GM19463 (cell line): ENCODE data around the gene FGGY.
"Not testable (repeated sequence)": the region's sequence is repeated elsewhere in the genome, so short reads cannot be mapped to it uniquely, and the experiment has no call there.

Experiments
- ATAC-seq: cut with Tn5 transposase; IDR thresholded peaks from one replicate; pipeline ENCODE4 v1.9.1; 2021; ENCODE audit warnings: mild to moderate bottlenecking, moderate library complexity; ENCODE audit not compliant: unreplicated experiment

FGGY gene

DNA sequence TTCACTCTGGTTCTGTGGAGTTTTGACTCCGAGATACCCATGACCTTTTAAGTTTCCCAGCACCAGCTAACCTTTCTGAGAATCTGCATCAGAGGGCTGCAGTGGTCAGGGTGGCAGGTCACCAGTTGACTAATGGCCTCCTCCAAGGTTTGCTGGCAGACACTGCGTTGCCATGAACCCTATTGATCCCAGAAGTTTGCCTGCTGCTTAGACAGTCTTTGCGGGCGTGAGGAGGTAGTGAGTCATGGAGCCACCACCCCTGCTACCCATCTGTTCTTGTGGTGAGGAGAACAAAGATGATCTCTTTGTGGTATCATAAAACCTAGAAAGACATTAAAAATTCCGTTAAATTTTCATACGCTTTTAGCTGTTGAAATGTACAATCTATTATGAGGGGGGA is 180.4 kb downstream of the FGGY start:
- no peak for ATAC-seq

DNA sequence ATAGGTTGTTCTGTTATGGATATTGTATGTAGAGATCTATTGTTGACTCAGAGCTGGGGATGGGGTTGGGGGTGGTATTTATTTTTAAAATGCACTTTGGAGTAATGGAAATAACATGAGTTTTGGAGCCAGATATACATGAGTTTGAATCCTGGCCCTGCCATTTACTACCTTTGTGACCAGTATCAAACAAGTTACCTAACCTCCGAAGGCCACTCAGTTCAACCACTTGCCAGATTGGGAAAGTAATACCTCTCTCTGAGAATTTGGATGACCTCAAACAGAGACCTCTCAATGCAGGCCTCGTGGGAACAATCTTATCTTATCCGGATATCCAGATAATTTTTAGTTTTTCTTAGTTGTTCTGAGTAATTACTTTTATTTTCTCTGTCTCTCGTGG is 181.0 kb downstream of the FGGY start:
- no peak for ATAC-seq

DNA sequence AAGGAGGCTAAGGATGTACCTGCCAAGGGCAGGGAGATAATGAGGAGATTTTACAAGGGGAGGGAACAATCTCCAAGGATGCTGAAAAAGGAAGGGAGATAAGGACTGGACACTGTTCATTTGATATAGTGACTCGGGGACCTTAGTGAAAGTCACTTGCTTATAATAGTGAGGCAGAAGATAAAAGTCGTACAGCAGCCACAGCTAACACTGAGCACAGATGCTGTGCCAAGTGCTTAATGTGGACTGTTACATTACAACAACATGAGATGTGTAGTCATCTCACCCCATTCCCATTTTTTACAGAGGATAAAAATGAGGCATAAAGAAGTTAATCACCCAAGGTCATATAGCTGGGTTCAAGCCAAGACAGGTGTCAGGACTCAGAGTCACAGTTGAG is 181.9 kb downstream of the FGGY start:
- ATAC-seq: no peak

DNA sequence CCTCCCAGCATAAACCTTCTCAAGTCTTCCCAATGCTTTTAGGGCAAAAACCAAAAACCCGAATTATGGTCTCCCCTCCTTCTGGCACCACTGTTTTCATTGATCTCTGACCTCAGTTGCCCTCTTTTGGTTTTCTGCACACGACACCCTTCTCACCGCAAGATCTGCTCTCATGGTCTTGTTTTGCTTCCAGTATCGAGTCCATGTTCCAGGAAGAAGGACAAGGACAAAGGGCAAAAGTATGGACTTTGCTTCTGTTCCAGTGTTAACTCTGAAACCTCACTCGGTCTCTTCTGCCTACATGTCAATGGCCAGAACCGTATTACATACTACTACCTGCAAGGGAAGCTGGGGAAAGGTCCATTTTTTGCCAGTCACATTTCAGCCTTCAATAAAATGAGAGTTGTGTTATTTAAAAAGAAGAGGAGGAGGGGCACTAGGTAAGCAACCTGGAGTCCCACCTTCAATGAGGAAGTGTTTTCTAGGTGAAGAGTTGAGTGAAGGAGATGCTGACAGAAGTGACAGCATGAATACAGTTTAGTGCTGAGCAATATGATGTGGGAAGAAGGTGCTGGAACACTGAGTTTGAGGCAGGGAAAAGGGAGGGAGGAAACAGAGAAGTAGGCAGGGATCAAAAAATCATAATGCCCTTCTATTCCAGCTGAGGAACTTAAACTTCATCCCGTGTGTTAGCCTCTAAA is 183.4 kb downstream of the FGGY start:
- no peak for ATAC-seq

DNA sequence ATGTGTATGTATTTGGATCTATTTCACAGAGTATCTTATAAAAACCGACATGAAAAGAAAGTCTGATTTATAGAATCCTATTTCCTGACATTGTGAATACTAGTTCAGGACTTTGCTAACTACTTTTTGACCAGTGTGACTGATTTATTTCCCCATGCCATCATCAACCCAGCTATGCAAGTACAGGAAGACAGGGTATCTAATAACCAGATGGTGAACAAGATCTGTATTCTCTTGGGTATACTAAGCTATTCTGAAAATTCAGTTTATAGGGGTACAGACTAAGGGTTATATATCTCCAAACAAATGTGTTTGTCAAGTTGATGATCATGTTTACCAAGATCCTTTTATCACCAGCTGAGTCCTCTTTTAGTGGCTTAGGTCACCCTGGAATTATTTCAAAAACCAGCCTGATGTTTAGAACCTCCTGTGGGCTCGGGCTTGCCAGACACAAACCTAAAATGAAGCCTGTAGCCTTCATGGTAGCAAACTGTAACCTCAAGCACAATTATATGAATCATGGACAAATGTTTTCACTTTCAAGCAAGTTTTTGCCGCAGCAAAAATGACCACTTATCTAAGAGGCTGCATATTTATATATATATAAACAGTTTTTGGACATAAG is 185.1 kb downstream of the FGGY start:
- no peak for ATAC-seq

DNA sequence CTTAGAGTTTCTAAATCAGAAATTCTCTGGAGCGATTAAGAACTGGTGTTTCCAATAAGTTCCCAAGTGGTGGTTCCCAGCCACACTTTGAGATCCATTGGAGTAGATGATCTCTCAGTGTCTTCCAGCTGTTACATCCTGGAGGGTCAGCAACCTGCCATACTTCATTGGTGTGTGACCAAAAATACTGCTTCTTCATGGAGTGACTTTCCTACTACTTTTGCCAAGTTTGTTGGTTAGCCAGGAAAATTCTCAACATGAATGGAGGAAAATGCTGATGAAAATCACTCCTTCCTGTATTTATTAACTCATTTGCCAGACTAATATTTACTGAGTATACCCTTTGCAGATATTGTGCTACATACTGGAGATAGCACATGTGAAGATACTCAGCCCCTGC is 186.1 kb downstream of the FGGY start:
- no peak for ATAC-seq

DNA sequence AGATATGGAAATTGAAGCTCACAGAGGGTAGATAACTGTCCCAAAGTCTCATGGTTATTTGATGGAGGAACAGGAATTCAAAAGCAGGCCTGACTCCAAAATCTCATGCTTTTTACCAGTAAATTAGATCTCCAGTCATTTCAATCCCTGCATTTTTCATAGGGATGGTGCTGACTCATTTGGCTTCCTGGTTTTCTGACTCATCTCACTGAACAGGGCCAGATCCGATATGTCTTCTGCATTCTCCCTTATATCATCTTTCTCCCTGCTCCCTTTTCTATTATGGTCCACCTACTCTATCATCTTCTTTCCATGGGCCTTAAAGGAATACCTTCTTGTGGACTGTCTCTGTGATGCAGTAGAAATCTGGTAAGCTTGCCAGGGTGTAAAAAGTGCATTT is 187.2 kb downstream of the FGGY start:
- ATAC-seq: no peak

DNA sequence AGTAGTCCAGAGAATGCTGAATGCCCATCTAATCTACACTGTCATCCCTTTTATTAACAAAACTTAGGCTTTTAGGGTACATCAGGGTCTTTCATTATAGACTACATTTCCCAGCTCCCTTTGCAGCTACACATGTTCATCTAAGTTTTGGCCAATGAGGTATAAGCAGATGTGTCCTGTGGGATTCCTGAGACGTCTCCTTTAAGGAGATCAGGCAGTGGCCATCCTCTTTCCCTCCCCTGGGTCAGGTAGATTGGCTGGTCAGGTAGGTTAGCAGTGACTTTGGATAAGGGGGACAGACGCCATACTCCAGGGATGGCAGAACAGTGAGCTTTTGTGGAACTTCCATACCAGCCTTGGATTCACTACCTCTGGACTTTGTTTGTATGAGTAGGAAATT is 188.3 kb downstream of the FGGY start:
- no peak for ATAC-seq

DNA sequence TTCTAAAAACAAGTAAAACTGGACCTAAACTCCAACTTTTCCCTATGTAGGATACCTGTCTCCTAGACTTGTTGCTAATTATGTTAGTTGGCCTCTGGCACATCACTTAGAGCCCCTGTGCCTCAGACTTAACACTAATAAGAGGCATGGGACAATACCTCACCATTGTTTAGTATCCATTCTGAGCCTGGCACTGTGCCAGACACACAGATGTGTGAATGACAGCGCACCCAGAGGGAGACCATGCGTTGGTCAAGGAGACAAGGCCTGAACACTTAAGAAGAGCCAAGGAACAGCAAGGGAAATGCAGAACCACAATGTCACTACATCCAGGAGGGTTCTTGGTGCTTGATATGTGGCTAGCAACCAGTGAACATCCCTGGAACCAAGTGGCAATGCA is 189.1 kb downstream of the FGGY start:
- ATAC-seq: no peak

DNA sequence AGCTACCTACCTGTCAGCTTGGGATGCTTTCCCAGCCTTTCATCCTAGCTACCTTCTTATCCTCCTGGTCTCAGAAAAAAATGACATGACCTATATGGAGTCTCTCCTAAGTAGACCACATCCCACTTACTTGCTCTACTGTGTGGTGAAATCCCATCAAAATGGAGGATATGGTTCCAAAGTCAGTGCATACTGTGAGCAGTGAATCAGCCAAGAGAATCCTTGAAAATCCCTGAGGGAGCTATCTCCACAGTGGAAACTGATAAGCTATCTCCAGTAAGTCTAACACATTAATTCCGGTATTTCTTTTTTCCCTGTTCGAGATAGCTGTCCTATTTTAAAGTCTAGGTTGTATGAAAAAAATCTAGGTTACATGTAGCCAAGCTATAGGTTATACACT is 189.7 kb downstream of the FGGY start:
- ATAC-seq: no peak

DNA sequence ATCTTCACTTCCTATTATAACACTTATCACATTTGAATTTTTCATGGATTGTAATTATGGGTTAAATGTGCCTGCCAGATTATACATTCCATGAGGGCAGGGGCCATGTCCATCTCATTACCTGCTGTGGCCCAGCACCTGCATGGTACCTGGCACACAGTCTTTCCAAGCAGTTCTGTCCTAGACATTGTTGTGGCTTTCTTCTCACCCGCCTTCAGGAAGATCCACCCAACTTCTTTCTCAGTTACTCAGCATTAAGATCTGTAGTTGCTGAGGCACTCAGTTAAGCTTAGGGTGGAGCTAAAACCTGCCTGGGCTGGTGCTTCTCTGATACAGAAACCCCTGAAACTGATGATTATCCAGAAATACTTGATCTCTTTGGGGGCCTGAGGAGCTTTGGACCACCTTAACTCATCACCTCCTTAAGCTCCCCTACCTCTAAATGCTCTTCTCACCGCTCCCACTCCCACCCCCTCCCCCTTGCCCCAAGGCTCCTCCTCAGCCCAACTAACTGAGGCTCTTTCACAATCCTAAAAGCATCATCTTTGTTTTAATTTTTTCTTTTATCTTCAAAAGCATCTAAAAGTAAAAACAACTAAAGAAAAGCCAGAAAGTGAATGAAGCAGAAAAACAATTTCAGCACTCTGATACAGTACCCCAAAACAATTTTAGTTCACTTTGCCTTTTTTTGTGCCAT is 190.6 kb downstream of the FGGY start:
- ATAC-seq: no peak

DNA sequence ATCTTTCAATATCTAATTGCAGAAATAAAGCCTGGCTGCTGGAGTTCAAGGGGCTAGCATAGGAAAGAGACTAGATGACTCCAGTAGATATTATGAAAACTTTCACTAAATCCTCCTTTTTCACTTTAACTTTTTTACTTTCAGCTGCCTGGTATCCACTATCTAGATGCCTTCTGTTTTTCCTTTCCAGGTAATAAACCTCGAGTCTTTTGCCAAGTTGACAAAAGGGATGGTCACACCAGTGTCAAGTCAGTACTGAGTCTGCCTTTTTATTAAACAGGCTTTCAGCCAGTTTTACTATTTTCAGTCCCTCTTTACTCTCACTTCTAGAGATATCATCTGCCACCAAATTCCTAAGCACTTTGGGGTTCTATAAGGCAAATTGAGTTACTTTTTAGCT is 195.6 kb downstream of the FGGY start:
- ATAC-seq: no peak

DNA sequence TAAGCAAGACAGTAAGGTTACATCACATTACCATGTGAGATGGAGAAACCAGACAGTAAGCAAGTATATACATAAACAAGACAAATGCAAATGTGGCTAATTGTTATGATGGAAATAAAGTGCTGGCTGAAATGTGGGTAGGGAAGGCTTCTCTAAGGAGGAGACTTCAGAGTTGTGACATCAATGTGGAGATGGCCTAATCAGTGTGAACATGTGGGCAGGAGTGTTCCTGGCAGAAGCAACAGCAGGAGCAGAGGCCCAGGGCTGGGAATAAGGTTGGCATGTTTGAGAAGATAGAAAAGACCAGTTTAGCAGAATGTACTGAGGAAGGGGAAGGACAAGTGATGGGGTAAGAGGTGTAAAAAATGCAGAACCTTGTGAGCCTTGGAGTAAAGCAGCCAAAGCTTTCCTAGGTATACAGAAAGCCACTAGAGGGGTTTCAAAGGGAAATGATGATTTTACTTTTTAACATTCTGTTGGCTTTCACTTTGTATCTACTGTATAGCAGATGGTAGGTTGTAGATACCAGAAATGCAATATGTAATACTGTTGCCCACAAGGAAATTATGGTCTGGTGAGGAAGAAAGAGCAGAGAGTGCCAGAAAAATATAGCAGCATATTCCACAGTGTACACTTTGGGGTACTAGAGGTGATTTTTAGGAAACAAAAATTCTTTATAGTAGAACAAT is 197.4 kb downstream of the FGGY start:
- ATAC-seq: no peak

DNA sequence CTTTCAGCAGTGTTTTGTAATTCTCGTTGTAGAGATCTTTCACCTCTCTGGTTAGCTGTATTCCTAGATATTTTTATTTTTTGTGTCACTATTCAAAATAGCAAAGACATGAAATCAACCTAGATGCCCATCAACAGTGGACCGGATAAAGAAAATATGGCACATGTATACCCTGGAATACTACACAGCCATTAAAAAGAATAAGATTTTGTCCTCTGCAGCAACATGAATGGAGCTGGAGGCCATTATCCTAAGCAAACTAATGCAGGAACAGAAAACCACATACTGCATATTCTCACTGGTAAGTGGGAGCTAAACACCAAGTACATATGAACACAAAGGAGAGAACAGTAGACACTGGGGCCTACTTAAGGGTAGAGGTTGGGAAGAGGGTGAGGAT is 199.3 kb downstream of the FGGY start:
- ATAC-seq: not testable (repeated sequence)

DNA sequence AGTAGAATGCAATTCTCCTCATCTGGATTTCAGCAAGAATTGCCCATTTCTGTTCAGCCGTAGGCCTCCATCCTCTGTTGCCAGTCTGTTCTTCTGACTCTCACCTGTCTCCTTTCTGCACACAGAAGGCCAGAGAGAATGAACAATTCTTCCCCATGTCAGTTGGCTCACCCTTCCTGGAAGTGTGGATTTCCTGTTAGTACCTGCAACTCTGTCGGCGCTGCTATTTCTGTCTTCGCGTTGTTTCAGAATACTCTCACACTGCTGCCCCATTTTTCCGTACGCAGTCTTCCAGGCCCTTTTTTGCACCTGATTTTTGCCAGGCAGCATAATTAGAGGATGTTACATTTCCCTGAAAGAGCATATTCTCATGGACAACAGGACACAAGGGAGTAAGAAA is 200.7 kb downstream of the FGGY start:
- ATAC-seq: no peak

DNA sequence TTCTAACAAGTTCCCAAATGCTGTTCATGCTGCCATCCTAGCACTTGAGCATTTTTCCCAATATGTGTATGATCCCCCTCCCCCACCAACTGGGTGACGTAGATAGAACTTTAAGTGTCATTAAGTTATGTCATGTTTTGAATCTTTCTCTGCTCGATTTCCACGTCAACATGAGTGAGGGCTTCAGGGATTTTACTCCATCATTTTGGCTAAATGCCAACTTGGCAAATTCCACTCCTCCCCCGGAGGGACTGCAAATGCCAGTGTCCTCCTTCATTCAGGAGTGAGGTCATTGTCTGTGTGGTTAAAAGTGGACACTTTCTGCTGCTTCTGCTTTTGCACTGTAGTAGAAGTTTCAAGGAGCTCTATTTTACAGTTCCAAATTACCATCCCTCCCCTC is 201.7 kb downstream of the FGGY start:
- ATAC-seq: no peak

DNA sequence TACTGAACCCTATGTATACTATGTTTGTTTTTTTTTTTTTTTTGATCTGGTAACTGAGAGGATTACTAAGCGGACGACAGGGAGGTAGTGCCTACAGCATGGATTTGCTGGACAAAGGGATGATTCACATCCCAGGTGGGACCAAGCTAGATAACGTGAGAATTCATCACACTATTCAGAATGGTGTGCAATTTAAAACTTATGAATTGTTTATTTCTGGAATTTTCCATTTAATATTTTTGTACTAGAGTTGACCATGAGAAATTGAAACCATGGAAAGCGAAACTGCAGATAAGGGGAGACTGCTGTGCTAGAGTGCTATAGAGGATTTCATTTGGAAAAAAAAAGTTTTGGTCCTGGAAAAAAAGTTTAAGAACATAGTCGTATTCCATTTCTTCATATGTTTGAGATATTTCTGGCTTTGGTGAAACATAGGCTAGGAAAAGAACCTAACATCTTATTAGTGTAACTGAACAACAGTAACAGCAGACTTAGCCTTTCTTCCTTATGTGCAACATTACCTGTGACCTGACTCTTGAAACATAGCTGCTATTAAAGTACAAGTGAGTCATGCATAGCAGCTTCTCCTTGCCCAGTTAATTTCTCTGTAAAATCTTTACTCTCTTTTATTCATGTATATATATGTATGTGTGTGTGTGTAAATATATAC is 202.5 kb downstream of the FGGY start:
- ATAC-seq: no peak

DNA sequence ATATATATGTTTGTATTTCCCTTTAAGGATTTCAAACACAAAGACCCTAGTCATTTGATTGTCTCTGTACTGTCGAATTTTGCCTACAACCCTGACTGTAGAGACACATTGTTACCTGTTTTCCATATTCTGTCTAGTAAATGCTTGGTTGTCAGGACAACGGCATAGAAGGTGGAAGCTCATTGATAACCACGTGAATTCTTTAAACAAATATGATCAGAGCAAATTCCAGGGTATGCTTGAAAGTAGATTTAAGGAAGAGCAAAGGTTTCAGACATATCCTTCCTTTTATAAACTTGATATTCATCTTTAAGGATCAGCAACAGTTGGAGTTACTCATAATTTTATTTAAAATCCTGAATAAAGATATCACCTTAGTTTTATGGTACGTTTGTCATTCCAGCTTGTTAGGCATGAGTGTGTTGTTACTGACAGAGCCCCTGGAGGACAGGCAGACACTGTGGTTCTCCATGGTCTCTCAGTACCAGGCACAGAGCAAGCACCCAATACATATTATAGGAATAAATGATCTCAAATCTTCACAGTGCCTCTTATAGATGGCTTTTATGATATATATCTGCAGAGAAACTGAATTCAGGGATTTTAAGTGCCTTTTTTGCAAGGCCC is 203.2 kb downstream of the FGGY start:
- ATAC-seq: no peak

DNA sequence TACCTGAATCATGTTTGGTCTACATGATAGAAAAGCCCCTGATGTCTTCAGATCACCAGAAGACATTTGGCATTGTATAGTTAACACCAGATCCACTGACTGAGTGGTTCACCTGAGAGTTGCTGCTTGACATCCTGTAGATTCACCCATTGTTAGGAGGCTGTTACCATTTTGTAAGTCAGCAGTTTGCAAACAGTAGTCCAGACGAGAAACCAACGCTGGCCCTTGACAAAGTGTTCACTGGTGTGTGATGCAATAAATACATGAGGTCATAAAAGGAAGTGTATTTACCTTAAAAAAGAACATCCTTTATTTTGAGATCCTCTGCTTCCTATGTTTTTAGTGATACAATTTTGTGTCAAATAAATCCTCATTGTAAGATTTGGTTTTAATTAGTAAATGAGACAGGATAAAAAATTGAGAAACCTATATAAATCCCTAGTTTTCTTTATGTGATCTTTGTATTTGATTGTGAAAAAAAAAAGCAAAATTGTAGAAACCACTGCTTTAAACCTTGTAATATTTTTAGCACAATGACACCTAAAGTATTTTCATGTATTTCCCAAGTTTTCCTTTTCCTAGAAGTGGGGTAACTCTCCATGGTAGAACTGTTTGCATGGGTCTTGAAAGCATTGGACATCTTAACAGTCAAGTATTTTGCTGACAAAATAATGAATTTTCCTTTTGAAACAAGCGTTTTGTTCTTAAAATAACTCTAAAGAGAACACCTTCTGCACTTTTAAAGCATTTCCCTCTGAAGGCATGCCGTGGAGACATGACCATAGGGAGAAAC is 204.3 kb downstream of the FGGY start:
- ATAC-seq: no peak
